GM18868 (cell line): ENCODE data around the gene HOXA9.

Experiments
- ATAC-seq: cut with Tn5 transposase; IDR thresholded peaks from one replicate; pipeline ENCODE4 v1.9.1; 2021; ENCODE audit warnings: mild to moderate bottlenecking, moderate library complexity; ENCODE audit not compliant: unreplicated experiment

The HOXA9 gene

DNA sequence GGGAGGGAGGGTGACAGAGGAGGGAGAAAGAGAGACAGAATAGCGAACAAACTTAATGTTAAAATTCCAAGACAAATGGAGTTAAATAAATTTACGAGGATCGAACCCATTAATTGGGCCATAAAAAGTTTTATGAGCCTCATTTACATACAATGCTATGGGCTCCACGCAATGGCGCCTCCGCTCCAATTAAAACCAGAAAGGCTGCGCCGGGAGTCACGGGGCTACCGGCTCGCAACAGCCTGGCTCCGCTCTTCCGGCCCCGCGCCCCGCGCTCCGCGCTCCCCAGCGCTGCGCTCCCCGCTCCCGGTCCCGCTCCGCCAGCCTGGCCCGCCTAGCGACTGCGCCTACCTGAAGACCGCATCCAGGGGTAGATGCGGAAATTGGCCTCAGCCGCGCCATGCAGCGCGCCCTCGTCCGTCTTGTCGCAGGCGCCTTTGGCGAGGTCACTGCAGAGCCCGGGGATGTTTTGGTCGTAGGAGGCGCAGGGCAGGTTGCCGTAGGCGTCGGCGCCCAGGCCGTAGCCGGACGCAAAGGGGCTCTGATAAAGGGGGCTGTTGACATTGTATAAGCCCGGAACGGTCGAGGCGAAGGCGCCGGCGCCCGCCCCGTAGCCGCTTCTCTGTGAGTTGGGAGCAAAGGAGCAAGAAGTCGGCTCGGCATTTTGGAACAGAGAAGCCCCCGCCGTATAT, 9.4 kb downstream of the HOXA9 start:
- ATAC-seq = no peak

DNA sequence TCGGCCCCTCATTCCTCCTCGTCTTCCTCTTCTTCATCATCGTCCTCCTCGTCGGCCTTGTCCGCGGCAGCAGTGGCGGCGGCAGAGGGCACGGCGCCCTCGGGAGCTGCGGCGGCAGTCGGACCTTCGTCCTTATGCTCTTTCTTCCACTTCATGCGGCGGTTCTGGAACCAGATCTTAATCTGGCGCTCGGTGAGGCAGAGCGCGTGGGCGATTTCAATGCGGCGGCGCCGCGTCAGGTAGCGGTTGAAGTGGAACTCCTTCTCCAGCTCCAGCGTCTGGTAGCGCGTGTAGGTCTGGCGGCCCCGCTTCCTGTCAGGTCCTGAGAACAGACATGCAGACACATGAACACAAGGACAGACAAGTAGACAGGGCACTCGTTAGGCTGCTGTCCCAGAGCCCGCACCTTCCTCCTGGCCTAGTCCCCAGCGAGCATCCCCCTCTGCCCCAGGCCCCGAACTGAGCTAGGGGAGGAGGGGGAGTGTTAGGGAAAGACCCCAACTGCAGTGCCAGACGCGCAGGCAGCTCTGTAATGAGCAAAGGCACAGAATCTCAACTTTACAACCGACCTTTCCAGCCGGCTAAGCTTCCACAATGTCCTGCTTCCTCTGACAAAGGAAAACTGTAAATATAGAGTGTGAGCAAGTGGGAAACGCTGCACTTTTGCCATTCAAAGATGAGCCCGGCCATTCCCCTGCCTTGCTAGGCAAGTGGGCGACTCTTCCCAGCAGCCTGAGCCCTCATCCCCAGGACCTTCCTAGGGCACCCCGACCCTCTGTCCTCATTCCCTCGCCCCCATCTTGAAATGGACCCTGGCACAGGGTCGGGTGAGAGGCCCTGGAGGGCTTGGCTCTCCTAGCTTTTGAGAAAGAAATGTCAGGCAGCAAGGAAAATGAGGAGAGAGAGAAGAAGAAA, 10.2 kb downstream of the HOXA9 start:
- ATAC-seq = no peak

DNA sequence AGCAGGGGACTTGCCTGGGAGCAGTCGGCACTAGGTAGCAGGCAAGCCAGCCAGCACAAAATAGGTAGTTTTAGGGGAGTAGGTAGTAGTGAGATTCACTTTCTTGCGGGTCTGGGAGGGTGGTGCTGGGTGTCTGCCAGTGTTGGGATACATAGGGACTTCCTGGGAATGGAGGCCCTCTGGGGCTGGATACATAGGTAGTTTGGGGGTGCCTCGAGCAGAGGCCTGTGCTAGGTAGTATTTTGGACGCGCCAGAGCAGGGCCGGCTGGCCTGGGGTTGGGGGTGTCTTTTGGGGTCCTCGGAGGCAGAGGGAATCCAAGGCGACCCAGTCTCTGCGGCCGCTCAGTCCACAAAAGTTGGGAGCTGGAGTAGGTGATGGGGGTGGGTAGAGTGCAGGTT, 11.0 kb downstream of the HOXA9 start:
- ATAC-seq = no peak

DNA sequence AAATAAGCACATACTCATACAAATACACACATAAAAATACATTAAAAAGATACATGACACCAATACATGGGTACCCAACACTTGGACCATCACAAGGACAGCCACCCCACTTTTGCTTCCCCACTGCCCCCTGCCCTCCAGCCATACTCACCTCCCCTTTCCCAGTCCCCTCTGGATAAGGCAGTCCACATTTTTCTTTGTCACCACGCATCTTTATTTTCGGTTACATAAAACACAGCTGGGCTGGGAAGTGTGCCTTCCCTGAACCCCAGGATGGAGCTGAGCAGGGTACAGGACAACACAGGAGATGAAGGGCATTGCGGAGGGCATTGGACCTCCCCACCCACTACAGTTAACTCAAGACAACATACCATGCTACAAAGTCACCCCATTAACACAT, 11.8 kb downstream of the HOXA9 start:
- no peak for ATAC-seq

DNA sequence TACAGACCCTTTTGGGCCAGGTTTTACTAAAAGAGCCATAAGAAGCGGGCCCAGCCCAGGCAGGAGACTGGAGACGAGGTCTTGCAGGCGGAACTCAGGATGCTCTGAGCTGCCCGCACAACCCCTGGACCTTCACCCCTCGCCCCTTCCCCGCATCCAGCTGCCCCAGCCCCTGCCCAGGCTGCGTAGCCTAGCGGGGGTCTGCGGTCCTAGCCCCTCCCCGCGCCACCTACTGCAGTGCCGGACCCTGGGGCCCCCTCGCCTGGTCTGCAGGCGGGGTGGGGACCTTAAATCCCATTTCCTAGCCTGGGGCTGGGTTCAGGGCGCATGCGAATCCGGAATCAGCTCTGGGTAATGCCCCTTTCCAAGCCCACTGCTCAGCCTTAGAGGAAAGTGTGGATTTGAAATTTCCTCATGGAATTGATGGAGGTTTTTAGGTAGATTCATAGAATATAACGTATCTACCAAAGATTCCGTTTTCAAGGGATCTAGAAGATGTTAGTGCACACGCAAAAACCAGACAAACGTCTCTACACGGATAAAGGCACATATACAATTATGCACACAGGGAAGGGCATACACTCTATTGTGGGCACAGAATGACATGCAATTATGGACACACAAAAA, 12.4 kb downstream of the HOXA9 start:
- no peak for ATAC-seq

DNA sequence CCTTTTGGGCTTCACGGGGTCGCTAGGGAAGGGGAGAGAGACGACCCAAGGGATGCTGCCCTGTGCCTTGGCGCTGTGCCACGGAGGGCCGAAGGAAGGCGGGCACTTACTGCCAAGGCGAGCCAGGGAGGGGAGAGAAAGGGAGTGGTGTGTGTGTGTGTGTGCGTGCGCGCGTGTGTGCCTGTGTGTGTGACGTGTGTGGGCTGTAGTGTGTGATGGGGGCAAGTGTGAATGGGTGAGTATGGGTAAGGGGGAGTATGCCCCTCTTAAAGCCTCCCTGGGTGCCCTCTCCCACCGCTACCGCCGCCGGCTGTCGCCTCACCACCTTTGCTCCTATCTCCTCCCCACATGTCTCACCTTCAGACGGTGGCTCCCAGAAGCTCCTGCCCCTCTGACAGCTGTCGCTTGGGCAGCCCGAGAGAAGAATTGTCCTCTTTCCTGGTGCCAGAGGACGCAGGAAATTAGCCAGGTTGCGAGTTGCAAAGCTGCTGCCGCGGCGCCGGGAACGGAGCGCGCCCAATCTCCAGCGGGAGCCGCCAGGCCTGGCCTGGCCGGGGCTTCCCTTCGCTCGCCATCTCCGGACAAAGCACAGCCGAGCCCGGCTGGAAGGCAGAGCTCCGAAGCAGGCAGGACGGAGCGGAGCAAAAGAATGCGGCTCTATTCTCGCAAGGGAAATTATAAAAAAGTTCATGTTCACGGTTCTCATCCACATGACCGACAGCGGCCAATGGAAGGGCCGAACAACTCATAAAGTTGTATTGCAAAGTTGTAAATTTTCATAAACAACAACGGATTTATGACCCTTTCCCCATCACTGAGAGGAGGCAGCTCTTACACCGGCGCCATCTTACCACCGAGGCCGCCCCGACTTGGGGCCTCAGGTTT, 13.2 kb downstream of the HOXA9 start, which contains the start of gene HOXA3:
TSS of gene HOXA3 (minus strand) at position 653 of the 885 bp plus-strand sequence. CDS start 41,943 bp downstream, outside the sequence.
- no peak for ATAC-seq

DNA sequence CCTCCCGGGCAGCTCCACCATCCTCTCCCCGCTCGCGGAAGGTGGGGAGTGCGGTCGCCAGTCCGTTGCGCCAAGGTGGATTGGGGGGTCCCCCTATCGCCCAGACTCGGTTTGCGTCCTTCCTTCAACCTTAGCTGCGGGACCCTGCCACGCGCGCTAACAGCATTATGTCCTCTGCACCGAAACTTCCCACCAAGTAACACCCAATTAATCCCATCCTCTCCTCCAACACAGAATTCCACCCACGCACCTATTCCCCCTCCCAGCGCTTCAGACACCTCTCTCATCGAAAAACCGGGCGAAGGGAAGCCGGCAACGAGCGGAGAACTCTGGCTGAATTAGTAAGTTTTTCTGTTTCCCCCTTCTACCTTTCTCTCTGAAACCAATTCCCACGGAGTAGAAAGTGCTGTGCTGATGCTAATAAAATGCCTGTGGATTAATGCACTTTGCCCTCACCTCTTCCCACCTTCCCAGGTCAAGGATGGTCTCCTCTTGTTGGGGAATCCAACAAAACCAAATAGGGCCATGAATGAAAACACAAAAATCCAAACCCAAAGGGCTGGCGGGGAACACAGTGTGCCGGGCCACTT, 13.9 kb downstream of the HOXA9 start:
- no peak for ATAC-seq

DNA sequence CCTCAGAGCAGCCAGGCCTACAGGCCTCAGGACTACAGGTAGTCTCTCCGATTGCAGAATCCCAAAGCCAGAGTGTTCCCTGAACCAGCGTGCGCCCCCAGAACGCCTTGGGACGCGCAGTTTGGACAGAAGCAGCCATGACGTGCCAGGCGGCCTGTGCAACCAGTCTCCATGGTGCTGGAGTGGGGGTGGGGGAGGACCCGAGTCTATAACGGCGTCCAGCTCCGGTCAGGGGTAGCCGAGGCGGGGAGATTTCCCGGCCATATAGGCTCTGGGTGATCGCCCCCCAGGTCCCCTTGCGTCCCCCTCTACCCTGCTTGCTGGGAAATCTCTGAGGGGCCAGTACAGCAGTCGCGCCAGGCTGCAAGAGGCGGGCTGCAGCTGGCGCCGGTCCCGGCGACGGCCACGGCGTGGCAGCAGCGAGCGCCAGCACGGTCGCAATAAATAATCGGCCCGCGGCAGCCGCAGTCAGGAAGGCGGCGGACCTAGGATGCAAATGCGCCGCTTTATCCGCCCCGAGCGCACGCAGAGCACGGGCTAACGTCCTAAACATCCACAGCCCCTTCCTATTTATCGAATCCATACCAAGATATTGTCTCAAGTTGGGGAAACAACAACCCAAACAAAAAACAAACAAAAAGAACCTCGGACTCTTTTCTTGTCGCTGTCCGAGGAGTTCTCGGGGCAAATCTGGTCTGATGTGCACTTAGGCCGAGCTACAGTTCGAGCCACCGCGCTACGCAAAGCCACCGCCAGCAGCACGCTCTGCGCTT, 14.6 kb downstream of the HOXA9 start:
- ATAC-seq = peak; percentile 89

DNA sequence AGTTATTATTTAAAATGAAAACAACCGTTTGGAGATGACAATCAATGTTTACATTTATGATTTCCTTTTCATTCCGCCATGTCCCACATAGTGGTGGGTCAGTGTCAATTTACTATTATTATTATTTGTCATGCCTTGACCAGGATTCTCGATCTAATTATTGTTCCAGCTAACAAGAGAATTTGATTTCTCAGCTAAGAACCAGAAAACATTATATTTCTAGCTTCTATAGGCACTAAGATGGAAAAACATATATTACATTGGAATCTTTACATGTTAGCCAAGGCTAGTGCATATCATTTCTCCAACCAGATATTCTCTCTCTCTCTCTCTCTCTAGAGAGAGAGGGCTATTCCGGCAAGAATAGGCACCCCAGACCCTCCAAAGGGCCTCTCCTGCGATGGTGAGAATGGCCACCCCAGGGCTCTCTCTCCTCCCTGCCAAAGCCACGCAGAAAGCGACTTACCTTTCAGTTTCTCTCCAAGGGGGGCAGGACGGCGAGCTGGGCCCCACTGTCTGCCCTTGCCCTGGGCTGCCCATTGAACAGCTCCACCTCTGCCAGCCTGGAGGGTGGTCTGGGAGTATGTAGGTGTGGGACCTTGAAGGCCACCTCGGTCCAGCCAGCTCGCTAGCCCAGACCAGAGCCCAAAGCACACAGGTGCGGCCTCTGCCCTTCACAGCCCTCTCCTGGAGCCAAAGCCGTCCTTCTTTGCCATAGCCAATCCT, 15.3 kb downstream of the HOXA9 start:
- ATAC-seq = peak; percentile 13

DNA sequence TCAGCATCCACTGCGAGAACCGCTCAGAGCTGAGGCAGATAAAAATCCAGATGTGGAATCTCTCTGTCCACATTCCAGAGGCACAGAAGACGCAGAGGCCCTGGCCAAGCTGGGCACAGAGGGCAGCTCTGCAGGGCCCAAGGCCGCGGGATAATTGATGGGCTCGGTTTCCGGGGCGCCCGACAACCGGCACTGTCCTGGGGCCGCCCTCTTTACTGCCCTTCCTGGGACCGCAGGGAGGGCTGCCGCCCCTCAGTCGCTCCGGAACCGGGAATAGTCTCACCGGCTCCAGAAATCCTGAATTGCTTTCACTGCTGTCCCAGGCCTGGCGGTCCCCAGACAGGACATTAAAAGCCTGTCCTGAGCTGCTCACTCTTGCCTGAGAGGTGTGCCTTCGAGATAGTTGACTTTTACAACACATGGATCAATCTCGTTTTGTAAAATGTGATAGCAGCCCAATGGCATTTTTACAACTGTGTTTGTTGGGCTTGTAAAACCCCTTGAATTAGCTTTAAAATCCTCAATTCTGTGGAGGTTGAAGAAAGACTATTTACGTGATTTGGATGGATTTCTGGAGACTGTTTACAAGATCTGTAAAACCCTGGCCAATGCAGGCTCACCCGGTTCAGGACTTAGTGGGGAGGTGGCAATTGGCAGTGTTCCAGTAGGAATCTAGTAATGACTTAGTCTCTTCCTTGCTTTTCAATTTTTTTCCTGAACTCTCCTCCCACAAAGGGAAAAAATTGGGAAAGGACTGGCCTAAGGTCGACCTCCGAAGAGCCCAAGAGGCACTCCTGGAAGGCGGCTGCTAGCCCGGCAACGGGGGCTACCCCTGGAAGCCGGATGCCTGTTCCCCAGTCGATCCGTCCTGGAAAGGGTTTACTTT, 16.3 kb downstream of the HOXA9 start:
- ATAC-seq = no peak

DNA sequence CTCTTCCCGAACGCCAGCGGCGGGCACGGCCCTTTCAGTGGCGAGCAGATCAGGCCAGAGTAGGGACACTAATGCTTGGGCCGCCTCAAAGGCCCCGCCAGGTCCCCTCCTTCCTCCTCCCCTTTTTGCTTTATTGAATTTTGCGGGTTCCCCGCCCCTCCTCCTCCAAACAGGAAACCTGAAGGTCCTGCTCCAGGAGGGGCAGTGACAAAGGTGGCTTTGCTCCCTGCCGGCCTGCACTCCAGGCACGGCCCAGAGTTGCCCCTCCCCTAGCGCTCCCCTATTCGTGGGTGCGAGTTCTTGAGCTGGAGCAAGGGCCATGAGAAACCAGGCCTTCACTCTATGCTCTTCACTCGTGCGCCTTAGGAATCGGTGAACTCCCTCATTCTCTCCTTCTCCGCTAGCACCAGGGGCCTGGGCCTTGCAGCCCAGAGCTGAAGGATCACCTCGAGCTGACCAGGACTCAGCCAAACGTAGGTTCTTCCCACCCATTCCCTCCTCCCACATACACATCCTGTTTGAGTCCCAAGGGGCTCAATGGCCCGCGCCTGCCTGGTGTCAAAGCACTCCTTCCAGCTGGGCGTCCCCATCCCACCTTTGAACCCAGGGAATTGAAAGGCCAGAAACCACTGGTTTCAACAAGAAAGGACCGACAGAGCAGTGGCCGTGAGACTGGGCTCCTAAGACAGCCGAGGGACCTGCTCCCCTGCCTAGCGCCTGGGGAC, 17.1 kb downstream of the HOXA9 start:
- no peak for ATAC-seq

DNA sequence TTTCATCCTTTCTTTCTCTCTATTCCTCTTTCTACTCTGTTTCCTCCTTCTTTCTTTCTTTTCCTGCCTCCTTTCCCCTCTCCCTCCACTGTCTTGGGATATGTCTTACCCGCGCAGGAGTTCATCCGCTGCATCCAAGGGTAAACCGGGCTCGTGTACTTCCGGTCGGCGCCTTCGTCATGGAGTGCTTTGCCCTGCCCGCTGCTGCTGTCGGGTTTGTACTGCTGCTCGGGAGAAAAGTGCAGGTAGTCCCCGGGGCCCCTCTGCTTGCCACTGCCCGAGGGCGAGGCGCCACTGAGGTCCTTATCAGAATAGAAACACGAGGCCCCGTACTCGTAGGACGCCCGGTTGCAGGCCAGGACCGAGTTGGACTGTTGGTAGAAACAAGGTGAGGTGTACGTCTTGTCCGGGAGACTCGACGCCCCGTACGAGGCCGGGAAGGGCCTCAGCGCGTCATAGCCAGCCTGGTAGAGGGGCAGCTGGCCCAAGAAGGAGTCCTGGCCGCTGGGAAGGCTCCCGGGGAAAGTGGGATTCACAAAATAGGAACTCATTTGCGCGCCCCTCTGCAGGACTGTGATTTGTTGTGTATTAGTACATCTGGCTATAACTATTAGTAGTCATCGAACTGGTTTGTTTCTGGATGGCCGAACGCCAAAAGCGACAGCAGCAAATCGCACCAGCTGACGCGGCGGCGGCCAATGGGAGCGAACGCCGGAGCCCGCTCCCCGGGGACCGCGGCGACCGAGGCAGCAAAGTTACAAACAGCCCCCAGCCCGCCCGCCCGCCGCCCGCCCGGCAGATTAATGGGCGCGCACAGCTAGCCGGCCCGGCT, 17.9 kb downstream of the HOXA9 start, which contains the start of gene HOXA6:
TSS of gene HOXA6 (minus strand) at position 576 of the 832 bp plus-strand sequence. CDS start at position 551, 25 bp downstream.
- no peak for ATAC-seq

DNA sequence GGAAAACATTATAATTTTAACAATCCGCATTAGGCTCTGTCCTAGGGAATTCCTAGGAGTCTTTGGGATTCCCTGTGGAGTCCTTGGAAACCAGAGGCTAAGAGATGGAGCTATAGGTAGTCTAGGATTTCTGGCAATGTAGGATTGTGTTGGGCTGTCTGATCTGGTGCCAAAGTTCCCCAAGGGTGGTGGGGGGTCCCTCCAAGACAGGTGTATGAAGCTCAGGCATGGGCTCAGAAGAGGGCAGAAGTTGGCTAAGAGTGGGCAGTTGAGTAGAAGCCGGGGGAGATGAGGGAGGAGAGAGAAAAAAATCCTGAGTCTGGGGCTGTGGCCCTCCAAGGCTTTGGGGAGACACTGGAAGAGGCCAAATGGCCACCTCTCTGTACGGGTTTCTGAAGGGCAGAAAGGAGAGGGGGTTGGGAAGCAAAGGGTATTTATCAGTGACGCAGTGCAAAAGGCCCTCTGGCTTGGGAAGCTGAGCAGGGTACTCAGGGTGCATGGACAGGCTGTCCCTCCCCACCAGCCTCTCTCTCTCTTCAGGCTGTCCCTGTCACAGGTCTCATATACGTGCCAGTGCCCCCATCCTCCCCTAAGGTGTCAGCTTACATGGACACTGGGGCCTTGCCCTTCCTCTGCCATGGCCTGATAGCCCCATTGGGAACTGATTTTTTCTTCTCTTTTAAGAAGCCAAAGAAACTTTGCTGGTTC, 18.7 kb downstream of the HOXA9 start:
- ATAC-seq = no peak

DNA sequence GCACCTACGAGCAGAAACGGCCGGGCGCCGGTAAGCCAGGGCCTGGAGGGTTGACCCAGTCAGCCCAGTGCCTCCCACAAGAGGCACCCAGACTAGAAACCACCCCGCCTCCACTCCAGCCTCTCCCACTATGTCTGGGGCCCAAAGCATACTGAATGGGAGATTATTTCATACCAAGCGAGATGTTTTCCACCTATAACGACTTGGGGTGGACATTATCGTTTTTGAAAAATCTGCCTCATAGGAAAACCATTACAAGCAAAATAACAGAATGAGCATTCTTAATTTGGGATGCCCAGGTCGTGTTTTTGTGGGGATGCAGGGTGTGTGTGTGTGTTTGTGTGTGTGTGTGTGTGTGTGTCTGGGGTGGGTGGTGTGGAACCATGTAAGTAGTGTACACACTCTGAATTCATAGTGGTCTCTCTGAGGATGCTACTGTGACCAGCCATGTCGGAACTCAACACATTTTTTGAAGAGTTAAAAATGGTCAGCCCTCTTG, 19.4 kb downstream of the HOXA9 start:
- no peak for ATAC-seq

DNA sequence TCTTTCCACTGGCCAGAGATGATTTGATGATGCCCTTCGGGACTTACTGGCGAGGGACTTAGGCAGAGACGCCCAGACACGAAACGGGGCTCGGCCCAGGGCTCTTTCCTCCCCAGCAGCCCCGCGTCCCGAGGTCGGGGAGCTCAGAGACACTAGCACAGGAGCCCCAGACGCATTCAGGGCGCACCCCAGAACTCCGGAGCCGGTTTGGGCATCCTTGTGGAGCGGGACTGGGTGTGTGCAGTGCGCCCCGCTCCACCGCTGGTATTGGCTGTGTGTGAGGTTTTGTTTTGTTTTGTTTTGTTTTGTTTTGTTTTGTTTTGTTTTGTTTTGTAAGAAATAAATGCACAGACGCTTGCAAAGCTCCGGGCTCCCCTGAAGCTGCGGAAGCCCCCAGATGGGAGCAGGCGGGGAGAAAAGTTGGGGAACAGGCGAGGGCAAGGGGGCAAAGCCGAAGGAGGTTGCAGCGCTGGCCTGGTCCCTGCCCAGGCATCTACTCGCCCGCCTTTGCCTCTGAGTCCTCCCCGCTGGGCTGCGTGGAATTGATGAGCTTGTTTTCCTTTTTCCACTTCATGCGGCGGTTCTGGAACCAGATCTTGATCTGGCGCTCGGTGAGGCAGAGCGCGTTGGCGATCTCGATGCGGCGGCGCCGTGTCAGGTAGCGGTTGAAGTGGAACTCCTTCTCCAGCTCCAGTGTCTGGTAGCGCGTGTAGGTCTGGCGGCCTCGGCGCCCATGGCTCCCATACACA, 20.0 kb downstream of the HOXA9 start:
- ATAC-seq = no peak
